Endothelial cell (in vitro differentiated cells): ENCODE results near the gene HOXD4. TPM values are rescaled to one million over a fixed set of nuclear protein-coding genes. Genes with fewer than 3 reads are reported as not detected.
A peak's percentile ranks its signal among the peaks of the same experiment; 100 is the strongest.

Experiments
- DNase-seq: peaks from one replicate; pipeline ENCODE4 v3.0.0; 2021; ENCODE audit warnings: low spot score
- H3K27ac Mint-ChIP-seq: one replicate; pipeline ENCODE4 v1.8.0; 2021; ENCODE audit warnings: mixed read lengths, inconsistent platforms; ENCODE audit not compliant: unreplicated experiment
- H3K27me3 Mint-ChIP-seq: one replicate; pipeline ENCODE4 v1.8.0; 2021; ENCODE audit warnings: mild to moderate bottlenecking, moderate library complexity, mixed read lengths, inconsistent platforms; ENCODE audit not compliant: unreplicated experiment
- H3K36me3 Mint-ChIP-seq: one replicate; pipeline ENCODE4 v1.8.0; 2021; ENCODE audit warnings: mild to moderate bottlenecking, low read depth, mixed read lengths, inconsistent platforms; ENCODE audit not compliant: unreplicated experiment
- H3K4me1 Mint-ChIP-seq: one replicate; pipeline ENCODE4 v1.8.0; 2021; ENCODE audit warnings: mild to moderate bottlenecking, mixed read lengths, inconsistent platforms; ENCODE audit not compliant: unreplicated experiment
- H3K4me3 Mint-ChIP-seq: one replicate; pipeline ENCODE4 v1.8.0; 2021; ENCODE audit warnings: mild to moderate bottlenecking, mixed read lengths, inconsistent platforms; ENCODE audit not compliant: unreplicated experiment
- H3K9me3 Mint-ChIP-seq: one replicate; pipeline ENCODE4 v1.8.0; 2021; ENCODE audit warnings: mixed read lengths, inconsistent platforms; ENCODE audit not compliant: unreplicated experiment
- CTCF ChIP-seq: fragments of 200-600 bp; sonication (generic); IDR thresholded peaks from one replicate; pipeline ENCODE4 v1.5.0; 2021; ENCODE audit warnings: antibody characterized with exemption; ENCODE audit not compliant: unreplicated experiment
- total RNA-seq: library from RNA; stranded (reverse); fragmentation: NEBNext Ultra II Directional; extraction: Animal tissue kit (Norgen Biotek cat#: 25700); gene quantifications from one replicate; pipeline ENCODE4 v1.2.1, GENCODE V29; 2021; ENCODE audit not compliant: unreplicated experiment

HOXD4 gene
- total RNA-seq, 1 donor from 2014 or later: 3.5 TPM

GRCh38 chr2:176130957-176131847, 20.1 kb upstream of the HOXD4 start:
- TF ChIP-seq CTCF: no peak
- Mint-ChIP-seq H3K4me3 (peak overlapping the region; percentile 87), H3K36me3 (peaks cover 6% of the 10 kb centered on the region), H3K9me3 (no peaks in the 10 kb centered on the region), H3K27me3 (peaks cover 43% of the 10 kb centered on the region), H3K27ac (peak overlapping the region; percentile 88), H3K4me1 (peaks cover 35% of the 10 kb centered on the region)
- DNase-seq: no peak

DNA sequence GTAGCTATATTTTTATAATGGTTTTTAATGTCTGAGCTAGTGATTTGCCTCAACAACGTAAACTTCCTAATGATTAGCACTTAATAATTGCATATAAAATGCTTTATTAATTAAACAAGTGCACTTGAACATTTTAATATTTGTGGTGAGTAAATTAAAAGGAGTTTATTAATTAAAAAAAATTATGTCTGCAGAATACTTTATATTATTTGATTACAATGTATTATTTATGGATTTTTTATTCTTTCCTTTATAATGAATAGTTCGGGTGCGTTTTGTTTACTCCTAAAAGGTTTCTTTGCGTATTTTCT, 19.5 kb upstream of the HOXD4 start:
- peaks cover 35% of the 10 kb centered on the region for H3K4me1 Mint-ChIP-seq
- H3K4me3 Mint-ChIP-seq: peak overlapping the region; percentile 87
- no peak for TF ChIP-seq CTCF
- no peaks in the 10 kb centered on the region for H3K9me3 Mint-ChIP-seq
- no peak for DNase-seq
- peak overlapping the region; percentile 88 for H3K27ac Mint-ChIP-seq
- H3K27me3 Mint-ChIP-seq: peaks cover 45% of the 10 kb centered on the region
- peaks cover 6% of the 10 kb centered on the region for H3K36me3 Mint-ChIP-seq

- peaks cover 45% of the 10 kb centered on the region for H3K27me3 Mint-ChIP-seq
Observed at GRCh38 chr2:176132205-176133171, 18.9 kb upstream of the HOXD4 start.

DNA sequence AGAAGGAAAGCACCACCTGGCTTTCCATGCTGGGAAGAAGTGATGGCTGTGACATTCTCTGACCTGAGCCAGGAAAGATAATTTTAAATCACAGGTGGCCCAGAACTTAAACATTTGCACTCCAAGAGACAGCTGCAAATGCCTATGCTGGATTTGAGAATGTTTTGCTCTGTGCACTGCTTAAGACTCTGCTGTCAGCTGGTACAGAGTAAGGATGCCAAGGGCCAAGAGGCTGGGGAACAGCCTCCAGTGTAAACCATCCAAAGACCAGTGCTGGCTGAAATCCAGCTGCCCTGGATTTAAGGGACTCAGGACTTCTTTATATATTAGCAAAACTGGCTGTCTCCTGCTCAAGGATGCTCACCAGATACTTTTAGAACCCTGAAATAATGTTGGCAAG, 18.0 kb upstream of the HOXD4 start:
- H3K27ac Mint-ChIP-seq: no peak overlapping the region
- H3K36me3 Mint-ChIP-seq: peaks cover 6% of the 10 kb centered on the region
- H3K27me3 Mint-ChIP-seq: peaks cover 41% of the 10 kb centered on the region
- TF ChIP-seq CTCF: no peak
- H3K4me3 Mint-ChIP-seq: no peak overlapping the region
- no peak for DNase-seq
- H3K9me3 Mint-ChIP-seq: no peaks in the 10 kb centered on the region
- H3K4me1 Mint-ChIP-seq: peaks cover 31% of the 10 kb centered on the region

More at GRCh38 chr2:176132205-176133171, 18.9 kb upstream of the HOXD4 start:
- DNase-seq: no peak
- Mint-ChIP-seq H3K36me3 (peaks cover 6% of the 10 kb centered on the region), H3K4me1 (peaks cover 35% of the 10 kb centered on the region), H3K4me3 (peak overlapping the region; percentile 87), H3K9me3 (no peaks in the 10 kb centered on the region), H3K27ac (peak overlapping the region; percentile 49)
- TF ChIP-seq CTCF: no peak
